Spinal cord (tissue), 10 donors: ENCODE data around the gene RASGEF1B. TPM values are rescaled to one million over a fixed set of nuclear protein-coding genes. Genes with fewer than 3 reads are reported as not detected.
A peak's percentile ranks its signal among the peaks of the same experiment; 100 is the strongest.
"Not testable (repeated sequence)": the region's sequence is repeated elsewhere in the genome, so short reads cannot be mapped to it uniquely, and the experiment has no call there.

Experiments
- DNase-seq, 6 donors: peaks; one replicate each; pipeline versions ENCODE4 v3.0.0 to v3.0.0-alpha.2; 2013 to 2015; ENCODE audit warnings: low spot score in 6 of 6, low read depth in 4 of 6
- H3K27ac ChIP-seq: one replicate; pipeline ENCODE4 v1.5.1; 2013; ENCODE audit warnings: low read depth, low read length, control low read depth
- H3K27me3 ChIP-seq: one replicate; pipeline ENCODE4 v1.6.1; 2013; ENCODE audit warnings: low read length; ENCODE audit not compliant: control insufficient read depth, insufficient read depth
- H3K36me3 ChIP-seq: one replicate; pipeline ENCODE4 v1.6.1; 2013; ENCODE audit warnings: low read length; ENCODE audit not compliant: control insufficient read depth, insufficient read depth
- H3K4me1 ChIP-seq: one replicate; pipeline ENCODE4 v1.6.1; 2013; ENCODE audit warnings: low read length; ENCODE audit not compliant: control insufficient read depth, insufficient read depth
- H3K4me3 ChIP-seq: one replicate; pipeline ENCODE4 v1.5.1; 2013; ENCODE audit warnings: low read depth, low read length, control low read depth
- H3K9me3 ChIP-seq: one replicate; pipeline ENCODE4 v1.6.1; 2013; ENCODE audit warnings: low read length; ENCODE audit not compliant: control insufficient read depth, insufficient read depth
- WGBS: methylation state at CpG from one replicate; pipeline ENCODE4 v1.1.5; 2013; ENCODE audit warnings: missing lambda C conversion rate; ENCODE audit not compliant: insufficient coverage; 5-methylcytosine and 5-hydroxymethylcytosine counted together
- polyA plus RNA-seq, 2 donors: library from polyadenylated mRNA; unstranded; fragments of 120-200 nt; gene quantifications; one replicate each; pipeline ENCODE4 v1.2.1, GENCODE V29; 2013; ENCODE audit not compliant: insufficient read length in 2 of 2
- total RNA-seq, 2 donors: library from RNA; depleted of rRNA in 1 of 2; stranded (reverse); fragments of 120-200 nt in 1 of 2; fragments of >200 nt in 1 of 2; gene quantifications; one replicate each; pipeline versions ENCODE4 v1.2.3 to v1.2.4, GENCODE V29; 2013 to 2014
- donor health status: healthy.

The RASGEF1B gene
- total and polyA plus RNA-seq, 4 donors, result 30.5 to 78.6 (median 43.5) TPM

- H3K9me3 ChIP-seq, result no peaks in the 10 kb centered on the region
- H3K4me3 ChIP-seq, result no peak overlapping the region
- no peaks in the 10 kb centered on the region for H3K4me1 ChIP-seq
- H3K27me3 ChIP-seq, result no peaks in the 10 kb centered on the region
- WGBS, result 82% methylated on average over 2 of the region's 5 CpGs
- no peak for DNase-seq
- H3K27ac ChIP-seq, result no peak overlapping the region
- H3K36me3 ChIP-seq, result no peaks in the 10 kb centered on the region
Measured at GRCh38 chr4:81485310-81485980, 13.7 kb upstream of the RASGEF1B start.

- H3K9me3 ChIP-seq, result no peaks in the 10 kb centered on the region
- DNase-seq, result no peak
- 80% methylated on average over 1 of the region's 3 CpGs for WGBS
- no peak overlapping the region for H3K27ac ChIP-seq
- no peaks in the 10 kb centered on the region for H3K4me1 ChIP-seq
- no peak overlapping the region for H3K4me3 ChIP-seq
- H3K27me3 ChIP-seq, result no peaks in the 10 kb centered on the region
- H3K36me3 ChIP-seq, result no peaks in the 10 kb centered on the region
Measured at GRCh38 chr4:81482326-81482725, 10.6 kb upstream of the RASGEF1B start.

GRCh38 chr4:81481151-81481550 lies 9.4 kb upstream of the RASGEF1B start:
- Histone ChIP-seq H3K4me3 (no peak overlapping the region), H3K9me3 (no peaks in the 10 kb centered on the region), H3K4me1 (no peaks in the 10 kb centered on the region), H3K36me3 (no peaks in the 10 kb centered on the region), H3K27me3 (no peaks in the 10 kb centered on the region), H3K27ac (no peak overlapping the region)
- no peak for DNase-seq
- WGBS, result no CpG with 5 or more reads among the region's 3 CpGs

- not testable (repeated sequence) for H3K4me3 ChIP-seq, H3K27me3 ChIP-seq, H3K27ac ChIP-seq, H3K36me3 ChIP-seq, H3K9me3 ChIP-seq, DNase-seq, H3K4me1 ChIP-seq
- no CpG with 5 or more reads among the region's 2 CpGs for WGBS
Measured at GRCh38 chr4:81479573-81479972, 7.9 kb upstream of the RASGEF1B start.

GRCh38 chr4:81473331-81474265 lies 1.9 kb upstream of the RASGEF1B start:
- peak in 1 of 6 donors; percentile 39 for DNase-seq
- H3K4me1 ChIP-seq, result peaks cover 13% of the 10 kb centered on the region
- not testable (repeated sequence) for H3K9me3 ChIP-seq, H3K36me3 ChIP-seq, H3K27me3 ChIP-seq, H3K4me3 ChIP-seq, H3K27ac ChIP-seq
- WGBS, result 80% methylated on average over 19 of the region's 19 CpGs

GRCh38 chr4:81472281-81473182 lies 825 bp upstream of the RASGEF1B start:
- Histone ChIP-seq H3K27me3 (no peaks in the 10 kb centered on the region), H3K4me1 (peaks cover 13% of the 10 kb centered on the region), H3K27ac (peak overlapping the region; percentile 91), H3K4me3 (peak overlapping the region; percentile 89), H3K9me3 (no peaks in the 10 kb centered on the region), H3K36me3 (no peaks in the 10 kb centered on the region)
- peak in 4 of 6 donors; percentile 52 to 93 (median 74) for DNase-seq
- 60% methylated on average over 3 of the region's 9 CpGs for WGBS

GRCh38 chr4:81471298-81471587 lies 464 bp downstream of the RASGEF1B start:
- Histone ChIP-seq H3K27ac (peak overlapping the region; percentile 91), H3K9me3 (no peaks in the 10 kb centered on the region), H3K36me3 (no peaks in the 10 kb centered on the region), H3K4me3 (peak overlapping the region; percentile 89), H3K27me3 (no peaks in the 10 kb centered on the region), H3K4me1 (peaks cover 13% of the 10 kb centered on the region)
- 0% methylated on average over 18 of the region's 21 CpGs for WGBS
- DNase-seq, result no peak

- peaks cover 13% of the 10 kb centered on the region for H3K4me1 ChIP-seq
Measured at GRCh38 chr4:81470456-81471297, 1.0 kb downstream of the RASGEF1B start.

More at GRCh38 chr4:81470456-81471297, 1.0 kb downstream of the RASGEF1B start:
- DNase-seq, result peak in 3 of 6 donors; percentile 38 to 86 (median 78)
- WGBS, result under 1% methylated on average over 29 of the region's 31 CpGs
- peak overlapping the region; percentile 91 for H3K27ac ChIP-seq
- no peaks in the 10 kb centered on the region for H3K27me3 ChIP-seq
- H3K4me3 ChIP-seq, result peak overlapping the region; percentile 89
- no peaks in the 10 kb centered on the region for H3K9me3 ChIP-seq
- H3K36me3 ChIP-seq, result no peaks in the 10 kb centered on the region
